ENCODE measurements around the gene UAP1. TPM values are rescaled to one million over a fixed set of nuclear protein-coding genes. Genes with fewer than 3 reads are reported as not detected.
"Not testable (repeated sequence)": the region's sequence is repeated elsewhere in the genome, so short reads cannot be mapped to it uniquely, and the experiment has no call there.

Gene UAP1
- total and polyA plus RNA-seq, 8 donors = 16.5 to 184 (median 58.4) TPM

- intact Hi-C loops (cut with DNase I; ENCODE audit: low total_unique reads) = no loop called here
- peaks cover 5 to 29% (median 21%) of the 10 kb centered on the region in 4 donors for H3K36me3 ChIP-seq
- H3K4me3 ChIP-seq = no peak overlapping the region
- TF ChIP-seq POLR2AphosphoS5 (IDR thresholded peaks at IDR 0.05) (no peak), POLR2A (IDR thresholded peaks at IDR 0.05) (no peak), EP300 (IDR thresholded peaks at IDR 0.05) (no peak), CTCF (IDR thresholded peaks at IDR 0.05) (no peak)
- H3K27me3 ChIP-seq = no peaks in the 10 kb centered on the region
- H3K9me3 ChIP-seq = no peaks in the 10 kb centered on the region
- no peak for DNase-seq
- H3K27ac ChIP-seq = peak overlapping the region in 2 of 5 donors; percentile 37 to 53
- H3K4me1 ChIP-seq = peaks cover 24 to 85% (median 70%) of the 10 kb centered on the region in 4 donors
Measured at GRCh38 chr1:162565460-162565859, 3.9 kb downstream of the UAP1 start.

- intact Hi-C loops (cut with DNase I; ENCODE audit: low total_unique reads) = no loop called here
- no peaks in the 10 kb centered on the region for H3K27me3 ChIP-seq
- no peak for TF ChIP-seq EP300 (IDR thresholded peaks at IDR 0.05)
- TF ChIP-seq POLR2AphosphoS5 (IDR thresholded peaks at IDR 0.05) = peak in 1 of 3 donors; percentile 28
- TF ChIP-seq CTCF (IDR thresholded peaks at IDR 0.05) = no peak
- TF ChIP-seq POLR2A (IDR thresholded peaks at IDR 0.05) = no peak
- H3K4me1 ChIP-seq = peaks cover 30 to 95% (median 77%) of the 10 kb centered on the region in 4 donors
- peaks cover 5 to 29% (median 21%) of the 10 kb centered on the region in 4 donors for H3K36me3 ChIP-seq
- 54 to 80% (median 74%) methylated on average over 1 of the region's 1 CpG for WGBS, 5 donors
- no peaks in the 10 kb centered on the region for H3K9me3 ChIP-seq
- H3K27ac ChIP-seq = peak overlapping the region in 3 of 5 donors; percentile 36 to 86 (median 36)
- DNase-seq = no peak
- no peak overlapping the region for H3K4me3 ChIP-seq
Measured at GRCh38 chr1:162566870-162567269, 5.3 kb downstream of the UAP1 start.

- Histone ChIP-seq H3K4me1 (peaks cover 36 to 96% (median 76%) of the 10 kb centered on the region in 4 donors), H3K27ac (peak overlapping the region in 4 of 5 donors; percentile 47 to 86 (median 66)), H3K27me3 (no peaks in the 10 kb centered on the region), H3K9me3 (no peaks in the 10 kb centered on the region), H3K36me3 (peaks cover 5 to 29% (median 21%) of the 10 kb centered on the region in 4 donors), H3K4me3 (peak overlapping the region in 1 of 4 donors; percentile 4)
- peak in 1 of 2 donors; percentile 59 for DNase-seq
- 15 to 32% (median 21%) methylated on average over 4 of the region's 4 CpGs for WGBS, 5 donors
- no peak for TF ChIP-seq EP300 (IDR thresholded peaks at IDR 0.05)
- TF ChIP-seq POLR2AphosphoS5 (IDR thresholded peaks at IDR 0.05) = no peak
- no peak for TF ChIP-seq CTCF (IDR thresholded peaks at IDR 0.05)
- TF ChIP-seq POLR2A (IDR thresholded peaks at IDR 0.05) = no peak
- intact Hi-C loops (cut with DNase I; ENCODE audit: low total_unique reads) = no loop called here
Measured at GRCh38 chr1:162568802-162569201, 7.3 kb downstream of the UAP1 start.

- intact Hi-C loops (cut with DNase I; ENCODE audit: low total_unique reads) = no loop called here
- 48 to 71% (median 51%) methylated on average over 1 of the region's 1 CpG for WGBS, 5 donors
Measured at GRCh38 chr1:162570718-162571117, 9.2 kb downstream of the UAP1 start.

GRCh38 chr1:162571121-162571520 is 9.6 kb downstream of the UAP1 start:
- peak overlapping the region in 4 of 5 donors; percentile 47 to 79 (median 61) for H3K27ac ChIP-seq
- 53 to 74% (median 64%) methylated on average over 7 of the region's 7 CpGs for WGBS, 5 donors
- DNase-seq; intact Hi-C loops (cut with DNase I; ENCODE audit: low total_unique reads); H3K4me3 ChIP-seq; H3K27me3 ChIP-seq; H3K9me3 ChIP-seq: not testable (repeated sequence)
- H3K36me3 ChIP-seq = peaks cover 5 to 26% (median 17%) of the 10 kb centered on the region in 4 donors
- H3K4me1 ChIP-seq = peaks cover 31 to 82% (median 63%) of the 10 kb centered on the region in 4 donors

More at GRCh38 chr1:162570718-162571117, 9.2 kb downstream of the UAP1 start:
- H3K27ac ChIP-seq = peak overlapping the region in 3 of 5 donors; percentile 47 to 72 (median 50)
- no peaks in the 10 kb centered on the region for H3K9me3 ChIP-seq
- peak in 1 of 2 donors; percentile 27 for DNase-seq
- no peaks in the 10 kb centered on the region for H3K27me3 ChIP-seq
- TF ChIP-seq POLR2A (IDR thresholded peaks at IDR 0.05) (no peak), POLR2AphosphoS5 (IDR thresholded peaks at IDR 0.05) (no peak), CTCF (IDR thresholded peaks at IDR 0.05) (no peak), EP300 (IDR thresholded peaks at IDR 0.05) (no peak)
- no peak overlapping the region for H3K4me3 ChIP-seq
- H3K4me1 ChIP-seq = peaks cover 31 to 86% (median 66%) of the 10 kb centered on the region in 4 donors
- H3K36me3 ChIP-seq = peaks cover 5 to 28% (median 20%) of the 10 kb centered on the region in 4 donors

Measured in stomach (tissue), 9 donors.